ENCODE data around the gene FAM47B. TPM values are rescaled to one million over a fixed set of nuclear protein-coding genes. Genes with fewer than 3 reads are reported as not detected.

The FAM47B gene
- not detected in 2 replicates for total RNA-seq (2014; rRNA removed; shearing (Covaris generic))
- not detected in 2 replicates for polyA plus RNA-seq (2015; cell fraction: cytosol; rRNA removed)
- not detected in 2 replicates for polyA plus RNA-seq (2015; cell fraction: nucleus; rRNA removed)

DNA sequence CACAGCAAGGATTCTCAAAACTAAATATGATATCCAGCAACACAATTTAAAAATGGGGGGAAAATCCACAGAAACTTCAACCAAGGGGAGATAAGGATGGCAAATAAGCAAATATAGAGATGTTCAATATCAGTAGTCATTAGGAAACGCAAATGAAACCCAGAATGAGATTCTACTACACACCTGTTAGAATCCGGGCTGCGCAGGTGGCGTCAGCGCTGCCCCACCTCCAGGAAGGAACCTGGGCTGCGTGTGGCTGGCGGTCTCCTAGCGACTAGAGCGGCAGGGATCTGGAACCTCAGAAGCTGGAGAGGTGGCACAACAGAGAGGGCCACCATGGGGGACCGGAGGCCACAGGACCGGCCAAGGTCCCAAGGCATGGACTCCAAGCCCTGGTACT is at the start of gene FAM47B:
Gene FAM47B, plus strand, starts transcription at position 301 of the 400 bp plus-strand sequence. Its CDS starts 36 bp downstream, at position 337.
- no peak for DNase-seq (ENCODE audit: low read depth)

DNA sequence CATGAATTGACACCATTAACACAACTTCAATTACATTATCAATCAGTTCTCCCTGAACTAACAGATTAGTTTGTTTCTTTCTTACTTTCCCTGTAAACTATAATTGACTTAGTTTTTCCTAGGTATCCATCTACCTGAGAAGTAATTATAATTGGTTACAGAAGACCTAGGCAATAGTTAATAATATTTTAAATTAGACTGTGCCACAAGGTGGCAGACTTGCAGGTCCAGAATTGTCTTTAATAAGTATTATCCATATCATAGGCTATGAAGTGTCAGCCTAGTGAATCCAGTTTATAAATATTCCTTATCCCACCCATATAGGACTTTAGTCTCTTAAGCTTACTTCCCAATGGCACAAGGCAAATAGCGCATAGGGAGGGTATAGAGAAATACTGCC is 48.9 kb upstream of the FAM47B start:
- no peak for DNase-seq (ENCODE audit: low read depth)

DNA sequence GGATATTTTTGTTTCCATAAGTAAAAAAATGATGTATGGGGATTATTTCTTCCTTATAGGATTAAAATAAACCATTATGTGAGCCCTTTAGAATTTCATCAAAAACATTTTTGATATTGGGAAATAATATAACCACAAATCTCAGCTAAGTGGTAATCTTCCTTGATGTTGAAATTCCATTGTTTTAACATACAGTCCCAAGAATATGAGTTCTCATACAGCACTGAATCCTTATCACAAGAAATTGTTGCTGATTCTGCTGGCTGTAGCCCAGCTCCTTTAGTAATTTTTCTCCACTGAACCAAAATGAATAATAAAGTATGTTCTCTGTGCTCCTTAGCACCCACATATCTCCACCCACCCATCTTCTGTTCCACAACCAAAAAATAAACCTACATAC is 41.9 kb upstream of the FAM47B start:
- no peak for DNase-seq (ENCODE audit: low read depth)

DNA sequence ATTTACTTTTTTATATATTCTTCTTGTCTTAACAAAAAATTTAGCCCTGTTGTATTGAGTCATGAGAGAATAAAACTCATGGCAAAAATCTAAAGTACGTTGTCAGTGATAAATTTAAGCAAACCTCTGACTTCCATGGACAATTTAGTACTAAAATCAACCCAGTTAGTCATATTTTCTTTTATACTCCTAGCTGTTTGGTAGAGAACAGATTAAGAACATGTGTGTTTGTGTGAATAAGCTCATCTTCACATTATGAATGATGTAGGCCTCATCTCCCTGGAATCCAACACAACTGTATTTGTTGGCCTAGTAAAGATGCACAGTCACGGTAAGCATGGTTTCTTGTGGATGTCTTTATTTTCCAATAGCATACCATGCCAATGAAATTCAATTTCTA is 40.8 kb upstream of the FAM47B start:
- DNase-seq (ENCODE audit: low read depth): no peak

DNA sequence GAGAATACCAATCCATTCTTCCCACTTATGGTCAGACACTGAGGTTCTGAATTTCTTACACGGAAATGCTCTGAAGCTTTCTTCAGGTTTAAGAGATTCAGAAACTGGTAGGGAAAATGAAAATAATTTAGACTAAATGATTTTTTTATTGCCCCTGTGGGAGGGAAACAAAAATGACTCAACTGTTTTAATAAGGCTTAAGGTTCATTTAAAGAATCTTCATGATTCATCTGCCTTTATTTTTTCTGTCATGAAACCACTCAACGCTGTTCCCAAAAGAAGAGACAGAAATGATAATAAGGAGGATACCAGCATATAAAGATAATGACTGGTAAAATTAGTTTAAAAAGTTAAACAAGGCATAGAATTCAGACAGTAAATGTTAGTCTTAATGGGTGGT is 39.3 kb upstream of the FAM47B start:
- DNase-seq (ENCODE audit: low read depth): no peak

DNA sequence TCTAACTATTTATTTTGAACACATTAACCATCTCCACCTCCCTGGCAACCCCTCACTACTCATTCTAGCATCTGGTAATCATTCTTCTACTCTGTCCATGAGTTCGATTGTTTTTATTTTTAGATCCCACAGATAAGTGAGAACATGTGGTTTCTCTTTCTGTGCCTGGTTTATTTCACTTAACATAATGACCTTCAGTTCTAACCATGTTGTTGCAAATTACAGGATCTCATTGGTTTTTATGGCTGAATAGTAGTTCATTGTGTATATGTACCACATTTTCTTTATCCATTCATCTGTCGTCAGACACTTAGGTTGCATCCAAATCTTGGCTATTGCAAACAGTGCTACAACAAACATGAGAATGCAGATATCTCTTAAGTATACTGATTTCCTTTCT is 33.4 kb upstream of the FAM47B start:
- DNase-seq (ENCODE audit: low read depth): no peak

DNA sequence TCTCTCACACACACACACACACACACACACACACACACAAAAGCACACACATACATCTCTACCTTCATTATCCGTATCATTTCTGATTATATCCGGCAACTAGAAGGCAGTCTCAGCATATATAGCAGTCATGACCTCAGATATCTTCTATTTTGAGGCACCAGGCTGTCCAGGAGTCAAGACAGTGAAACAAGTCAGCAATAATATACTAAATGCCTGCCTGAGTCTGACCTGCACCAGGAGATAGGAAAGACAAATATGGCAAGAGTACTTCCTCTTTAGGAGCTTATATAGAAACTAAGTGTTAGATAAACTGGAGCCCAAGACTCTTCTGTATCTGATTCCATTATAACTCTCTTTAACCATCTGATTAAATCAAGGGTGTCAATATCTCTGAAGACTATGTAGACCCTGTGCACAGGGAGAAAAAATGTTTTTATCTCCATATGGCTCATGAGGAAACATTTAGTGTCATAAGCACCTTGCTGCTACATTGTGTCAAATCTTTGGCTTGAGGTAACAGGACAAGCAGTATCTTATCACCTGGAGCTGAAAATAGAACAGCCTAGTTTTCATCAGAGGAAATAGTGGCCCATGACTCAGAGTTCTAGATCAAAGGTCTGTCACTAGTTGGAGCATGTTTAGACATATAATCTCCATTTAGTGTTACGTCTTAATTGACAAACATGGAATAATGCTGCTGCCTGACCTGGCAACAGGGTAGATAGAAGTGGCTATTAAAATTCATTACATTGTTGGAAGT is 27.0 kb upstream of the FAM47B start:
- no peak for DNase-seq (ENCODE audit: low read depth)

DNA sequence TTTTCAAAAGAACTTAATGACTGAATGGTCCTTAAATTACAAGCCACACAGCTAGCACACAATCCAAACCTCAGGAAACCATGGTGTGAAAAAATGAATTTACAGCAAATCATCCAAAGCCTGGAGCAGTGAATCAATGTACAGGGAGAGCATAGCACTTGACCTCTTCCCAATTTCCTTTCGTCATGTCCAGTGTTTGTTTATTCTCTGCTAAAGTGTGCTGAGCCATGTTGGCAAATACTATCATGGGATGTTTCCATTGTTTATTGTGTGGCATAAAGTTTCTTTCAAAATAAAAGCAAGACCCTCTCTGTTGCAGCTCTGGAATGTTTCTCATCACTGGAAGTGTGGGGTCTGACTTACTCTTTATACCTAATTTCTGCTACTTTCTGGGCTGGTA is 25.4 kb upstream of the FAM47B start:
- DNase-seq (ENCODE audit: low read depth): no peak

DNA sequence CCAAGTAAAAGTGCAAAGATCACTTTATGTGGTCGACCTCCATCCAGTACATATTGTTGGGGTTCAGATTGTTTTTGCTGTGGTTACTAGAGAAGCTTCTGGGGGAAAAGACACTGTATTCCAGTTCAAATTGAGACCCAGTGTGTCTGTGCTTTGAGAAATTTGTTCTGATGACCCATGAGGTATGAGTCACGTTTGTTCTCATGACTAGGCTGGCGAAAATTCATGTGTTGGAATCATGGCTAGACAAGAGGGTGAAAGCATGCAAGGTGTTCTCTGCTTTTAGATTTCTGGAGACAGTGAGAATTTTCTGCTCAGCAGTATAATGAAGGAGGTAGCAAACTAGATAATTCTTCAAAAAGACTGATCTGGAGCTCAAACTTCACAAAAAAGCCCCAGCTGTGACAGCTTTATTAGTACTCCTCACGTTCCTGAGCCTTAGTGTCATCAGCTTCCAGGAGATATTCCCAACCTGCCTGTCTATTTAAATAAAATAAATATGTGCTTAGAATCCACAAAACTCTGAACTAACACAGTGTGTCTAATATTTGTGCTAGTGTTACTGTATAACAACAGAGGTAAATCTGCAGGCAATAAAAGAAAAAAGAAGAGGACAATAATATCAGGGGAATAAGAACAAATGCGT is 24.4 kb upstream of the FAM47B start:
- peak; percentile 57 for DNase-seq (ENCODE audit: low read depth)

DNA sequence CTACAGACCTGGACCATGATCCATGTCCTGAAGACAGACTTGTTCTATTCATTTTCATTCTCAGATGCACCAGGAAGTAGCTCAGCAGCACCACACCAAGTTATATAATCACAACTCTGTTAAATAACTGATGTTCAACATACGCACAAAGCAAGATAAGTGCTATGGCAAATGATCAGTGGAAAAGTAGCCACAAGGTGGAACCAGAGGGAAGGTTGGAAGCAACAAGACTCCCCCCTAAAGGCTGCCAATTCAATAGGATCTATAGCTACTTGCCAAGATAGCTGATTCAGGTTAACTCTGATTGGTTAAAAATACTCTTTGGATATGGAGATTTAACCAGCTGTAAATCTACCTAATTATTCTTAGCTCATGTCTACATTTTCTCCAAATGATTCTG is 23.7 kb upstream of the FAM47B start:
- DNase-seq (ENCODE audit: low read depth): peak; percentile 25

DNA sequence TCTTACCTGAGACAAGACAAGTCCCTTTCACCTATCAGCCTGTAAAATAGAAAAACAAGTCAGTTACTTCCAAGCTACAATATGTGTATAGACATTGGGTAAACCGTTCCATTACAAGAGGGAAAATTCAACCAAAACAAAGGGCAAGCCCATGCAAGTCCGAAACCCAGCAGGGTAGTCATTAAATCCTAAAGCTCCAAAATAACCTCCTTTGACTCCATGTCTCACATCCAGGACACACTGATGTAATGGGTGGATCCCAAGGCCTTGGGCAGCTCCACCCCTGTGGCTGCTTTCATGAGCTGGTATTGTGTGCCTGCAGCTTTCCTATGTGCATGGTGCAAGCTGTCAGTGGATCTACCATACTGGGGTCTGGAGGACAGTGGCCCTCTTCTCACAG is 14.7 kb upstream of the FAM47B start:
- no peak for DNase-seq (ENCODE audit: low read depth)

DNA sequence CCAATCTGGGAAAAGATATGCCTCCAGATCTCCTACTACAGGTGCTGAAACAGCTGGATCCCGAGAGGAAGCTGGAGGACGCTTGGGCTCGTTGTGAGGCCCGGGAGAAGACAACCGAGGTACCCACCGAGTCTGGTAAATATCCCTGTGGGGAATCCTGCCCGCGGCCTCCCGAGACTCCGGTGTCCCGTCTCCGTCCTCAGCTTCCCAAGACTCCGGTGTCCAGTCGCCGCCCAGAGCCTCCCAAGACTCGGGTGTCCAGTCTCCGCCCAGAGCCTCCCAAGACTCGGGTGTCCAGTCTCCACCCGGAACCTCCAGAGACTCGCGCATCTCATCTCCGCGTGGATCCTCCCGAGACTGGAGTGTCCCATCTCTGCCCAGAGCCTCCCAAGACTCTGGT is 639 bp downstream of the FAM47B start:
- no peak for DNase-seq (ENCODE audit: low read depth)

DNA sequence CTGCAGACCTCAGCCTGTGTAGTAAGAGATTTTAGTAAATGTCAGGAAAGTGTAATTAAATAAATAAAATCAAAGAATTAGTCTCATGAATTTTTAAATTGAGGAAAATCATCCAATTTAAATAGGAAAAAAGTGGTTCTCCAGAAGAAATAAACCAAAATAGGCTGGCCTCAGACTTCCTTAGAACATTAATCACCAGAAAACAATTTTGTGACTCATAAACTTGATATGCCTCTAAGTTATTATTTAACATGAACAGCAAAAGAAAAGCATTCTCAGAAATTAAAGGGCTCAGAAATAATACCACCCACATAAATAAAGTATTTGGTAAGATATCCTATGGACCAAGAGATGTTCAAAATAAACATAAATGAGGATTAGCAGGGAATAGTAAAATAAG is 14.3 kb downstream of the FAM47B start:
- peak; percentile 50 for DNase-seq (ENCODE audit: low read depth)

DNA sequence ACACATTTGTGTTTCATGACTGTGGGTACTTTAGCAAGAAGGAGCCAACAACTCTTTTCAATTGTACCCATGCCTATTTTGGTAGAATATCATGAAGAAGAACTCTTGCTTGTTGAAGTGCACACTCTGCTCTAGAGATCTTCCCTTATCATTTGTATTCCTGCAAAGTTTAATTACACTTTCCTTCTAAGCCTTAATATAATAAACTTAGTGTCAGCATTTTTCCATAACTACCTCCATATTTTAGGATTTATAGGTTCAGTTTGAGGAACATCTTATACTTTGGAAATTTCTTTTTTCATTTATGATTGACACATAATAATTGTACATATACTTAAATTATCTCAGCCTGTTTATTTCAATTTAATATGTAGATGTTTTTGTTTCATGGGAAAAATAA is 19.1 kb downstream of the FAM47B start:
- DNase-seq (ENCODE audit: low read depth): no peak

DNA sequence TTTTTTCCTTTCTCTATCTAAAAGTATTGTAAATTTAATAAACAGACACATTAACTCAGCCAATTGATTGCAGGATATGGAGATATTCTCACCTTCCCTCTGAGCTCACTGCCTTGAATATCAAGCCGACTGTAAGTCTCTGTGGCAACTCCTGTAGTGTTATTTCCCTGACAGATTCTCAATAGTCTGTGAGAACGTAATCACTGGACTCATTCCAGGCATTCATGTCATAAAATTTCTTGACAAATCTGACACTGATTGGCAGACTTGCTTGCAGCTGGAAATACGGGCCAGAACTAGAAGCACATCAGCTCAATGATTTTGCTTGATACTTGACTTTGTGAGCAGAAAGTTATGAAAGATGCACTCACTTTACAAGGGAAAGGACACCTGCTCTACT is 29.6 kb downstream of the FAM47B start:
- DNase-seq (ENCODE audit: low read depth): no peak

DNA sequence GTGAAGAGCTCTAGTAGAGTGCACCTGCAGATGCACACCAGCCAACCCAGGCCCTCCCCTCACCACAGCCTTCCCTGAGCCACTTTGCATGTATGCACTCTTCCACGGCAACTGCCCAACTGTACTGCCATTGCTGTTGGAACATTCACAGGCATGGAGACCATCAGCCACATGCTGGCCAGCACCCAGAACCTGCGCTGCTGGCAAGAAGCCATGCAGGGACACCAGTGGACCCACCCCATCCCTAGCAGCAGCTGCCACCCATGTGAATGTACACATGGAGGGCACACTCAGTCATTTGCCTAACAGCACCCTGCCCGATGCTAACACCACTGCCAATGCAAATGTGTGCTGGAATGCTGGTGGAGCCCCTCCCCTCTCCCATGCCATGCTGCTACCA is 35.6 kb downstream of the FAM47B start:
- no peak for DNase-seq (ENCODE audit: low read depth)

DNA sequence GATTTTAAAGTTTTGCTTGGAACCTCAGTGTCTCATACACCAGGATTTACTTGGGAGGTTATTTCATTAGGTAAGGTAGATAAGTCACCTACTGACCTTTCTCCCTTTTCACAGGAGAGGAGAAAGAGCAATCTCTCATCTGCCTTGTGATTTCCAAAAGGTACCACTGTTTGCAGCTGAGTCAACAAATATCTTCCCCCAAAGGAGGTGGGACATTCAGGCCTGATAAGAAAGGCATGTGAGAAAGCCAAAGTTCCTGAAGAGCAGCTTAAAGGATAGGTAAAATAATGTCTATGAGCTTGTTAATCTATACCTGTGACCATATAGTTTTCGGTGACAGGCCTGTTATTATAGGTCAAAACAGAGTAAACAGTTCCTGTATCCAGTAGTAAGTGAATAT is 45.0 kb downstream of the FAM47B start:
- no peak for DNase-seq (ENCODE audit: low read depth)

All from HT1080 (cell line).